OCI-LY3 (cell line): Measurements from ENCODE around the gene PARD3.

Experiments used
- CTCF ChIP-seq: fragments of 200-600, 300-600 bp; sonication (generic); IDR thresholded peaks from 2 replicates; pipeline ENCODE4 v1.5.1; 2014; ENCODE audit warnings: antibody characterized with exemption, low read length, low read depth
- EZH2phosphoT487 ChIP-seq: fragments of 200-600 bp; shearing (Covaris generic); IDR thresholded peaks from 2 replicates; pipeline ENCODE4 v1.6.1; 2018; ENCODE audit warnings: antibody characterized with exemption, mixed run types, low read depth

- no peak for TF ChIP-seq CTCF
- no peak for TF ChIP-seq EZH2phosphoT487
These were observed 425.3 kb downstream of the PARD3 start for GRCh38 chr10:34389801-34390200.
